HG02870 (cell line): Measurements from ENCODE around the gene REXO4.
"Not testable (repeated sequence)": the region's sequence is repeated elsewhere in the genome, so short reads cannot be mapped to it uniquely, and the experiment has no call there.

Experiments
- ATAC-seq: cut with Tn5 transposase; IDR thresholded peaks from one replicate; pipeline ENCODE4 v1.9.1; 2021; ENCODE audit warnings: mild to moderate bottlenecking, moderate library complexity; ENCODE audit not compliant: unreplicated experiment

REXO4 gene

GRCh38 chr9:133451865-133452264 is 34.1 kb upstream of the REXO4 start:
- ATAC-seq = not testable (repeated sequence)

DNA sequence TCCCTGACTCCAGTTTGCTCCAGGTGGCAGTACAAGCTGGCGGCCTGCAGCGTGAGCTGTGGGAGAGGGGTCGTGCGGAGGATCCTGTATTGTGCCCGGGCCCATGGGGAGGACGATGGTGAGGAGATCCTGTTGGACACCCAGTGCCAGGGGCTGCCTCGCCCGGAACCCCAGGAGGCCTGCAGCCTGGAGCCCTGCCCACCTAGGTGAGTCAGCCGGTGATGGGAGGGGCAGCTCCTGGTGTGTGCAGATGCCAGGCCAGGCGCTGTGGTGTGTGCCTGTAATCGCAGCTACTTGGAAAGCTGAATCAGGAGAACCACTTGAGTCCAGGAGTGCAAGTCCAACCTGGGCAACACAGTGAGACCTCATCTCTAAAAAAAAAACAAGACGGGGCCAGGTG is 31.9 kb upstream of the REXO4 start:
- no peak for ATAC-seq

DNA sequence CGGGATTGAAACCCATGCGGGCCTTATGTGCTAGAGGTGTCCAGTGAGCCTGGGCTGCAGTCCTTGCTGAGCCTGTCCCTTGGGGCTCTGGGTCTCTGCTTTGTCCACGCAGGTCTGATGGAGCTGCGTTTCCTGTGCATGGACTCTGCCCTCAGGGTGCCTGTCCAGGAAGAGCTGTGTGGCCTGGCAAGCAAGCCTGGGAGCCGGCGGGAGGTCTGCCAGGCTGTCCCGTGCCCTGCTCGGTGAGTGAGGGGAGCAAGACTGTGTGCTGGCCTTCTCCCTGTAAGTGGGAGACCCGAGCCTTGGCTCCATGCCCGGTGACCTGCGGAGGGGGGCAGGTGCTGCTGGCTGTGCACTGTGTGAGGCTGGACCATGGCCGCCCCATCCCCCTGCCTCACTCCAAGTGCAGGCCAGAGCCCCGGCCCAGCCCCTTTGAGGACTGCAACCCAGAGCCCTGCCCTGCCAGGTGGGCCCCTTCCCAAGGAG is 30.7 kb upstream of the REXO4 start:
- ATAC-seq = no peak

DNA sequence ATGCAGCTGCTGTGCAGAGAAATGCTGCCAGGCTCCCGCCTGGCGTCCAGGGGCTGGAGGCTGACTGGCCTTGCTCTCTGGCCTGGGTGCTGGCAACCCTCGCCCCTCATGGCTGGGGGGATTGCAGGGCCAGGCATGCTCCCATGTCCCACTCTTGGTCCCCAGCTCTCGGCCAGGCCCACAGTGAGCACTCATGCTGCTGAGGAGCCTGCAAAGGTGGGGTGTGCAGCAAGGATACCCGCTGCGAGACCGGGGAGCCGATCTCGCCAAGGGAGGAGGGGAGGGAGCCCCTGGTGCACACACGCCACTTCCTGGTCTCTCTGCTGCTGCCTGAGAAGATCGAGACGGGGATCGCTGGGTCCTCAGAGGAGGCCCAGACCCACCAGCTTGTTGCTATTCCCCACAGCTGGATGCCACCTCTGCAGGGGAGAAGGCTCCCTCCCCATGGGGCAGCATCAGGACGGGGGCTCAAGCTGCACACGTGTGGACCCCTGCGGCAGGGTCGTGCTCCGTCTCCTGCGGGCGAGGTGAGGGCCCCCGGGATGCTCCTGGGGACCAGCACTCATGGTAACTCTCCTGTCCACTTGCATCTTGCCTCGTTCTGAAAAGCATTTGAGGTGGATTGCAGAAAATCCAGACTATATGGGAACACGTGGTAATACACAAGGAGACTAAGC is 27.6 kb upstream of the REXO4 start:
- ATAC-seq = no peak

DNA sequence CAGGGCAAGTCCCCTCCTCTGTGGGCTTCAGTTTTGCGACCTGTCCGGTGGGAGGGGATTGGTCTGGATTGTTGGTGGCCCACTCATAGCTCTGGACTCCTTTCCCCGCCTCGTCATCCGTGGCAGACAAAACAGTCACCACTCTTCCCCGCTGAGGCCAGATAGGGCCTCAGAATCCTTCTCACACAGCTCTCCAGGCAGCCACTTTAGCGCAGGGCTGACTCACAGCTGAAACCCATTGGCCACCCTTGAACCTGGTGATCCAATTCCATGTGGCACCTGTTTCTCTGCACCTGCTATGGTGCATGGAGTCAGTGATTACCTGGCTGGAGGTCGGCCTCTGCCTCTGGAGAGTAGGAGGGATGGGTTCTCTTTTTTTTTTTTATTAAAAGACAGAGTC is 26.2 kb upstream of the REXO4 start:
- ATAC-seq = no peak

DNA sequence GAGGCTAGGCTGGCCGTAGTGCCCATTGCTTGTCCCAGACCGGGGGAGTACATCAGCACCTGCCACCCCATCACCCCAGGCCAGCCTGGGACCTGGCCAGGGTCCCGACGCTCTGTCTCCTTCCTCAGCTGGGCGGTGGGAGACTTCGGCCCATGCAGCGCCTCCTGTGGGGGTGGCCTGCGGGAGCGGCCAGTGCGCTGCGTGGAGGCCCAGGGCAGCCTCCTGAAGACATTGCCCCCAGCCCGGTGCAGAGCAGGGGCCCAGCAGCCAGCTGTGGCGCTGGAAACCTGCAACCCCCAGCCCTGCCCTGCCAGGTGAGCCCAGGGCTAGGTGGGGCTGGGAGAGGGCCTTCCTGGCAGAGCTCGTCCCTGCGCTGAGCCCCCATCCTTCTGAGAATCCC is 25.4 kb upstream of the REXO4 start:
- ATAC-seq = no peak

DNA sequence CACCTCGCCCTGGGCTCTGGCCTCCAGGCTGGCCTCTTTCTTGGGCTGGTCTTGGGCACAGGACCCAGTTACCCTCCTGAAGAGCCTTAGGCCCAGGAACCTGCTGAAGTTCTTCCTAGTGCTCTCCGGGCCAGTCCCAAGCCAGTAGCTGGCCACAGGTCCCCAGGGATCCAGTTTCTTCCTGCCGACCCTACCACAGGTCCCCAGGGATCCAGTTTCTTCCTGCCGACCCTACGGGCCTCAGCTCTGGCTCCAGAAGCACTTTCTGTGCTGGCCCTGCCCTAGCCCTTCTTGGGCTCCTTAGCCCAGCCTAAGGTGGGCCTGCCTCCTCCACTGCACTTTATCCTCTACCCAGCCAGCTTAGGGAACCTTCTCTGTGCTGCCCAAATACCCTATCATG is 23.8 kb upstream of the REXO4 start:
- no peak for ATAC-seq

- no peak for ATAC-seq
These were observed 23.1 kb upstream of the REXO4 start for GRCh38 chr9:133440874-133441273.

- no peak for ATAC-seq
These were observed 21.5 kb upstream of the REXO4 start for GRCh38 chr9:133439337-133439736.

DNA sequence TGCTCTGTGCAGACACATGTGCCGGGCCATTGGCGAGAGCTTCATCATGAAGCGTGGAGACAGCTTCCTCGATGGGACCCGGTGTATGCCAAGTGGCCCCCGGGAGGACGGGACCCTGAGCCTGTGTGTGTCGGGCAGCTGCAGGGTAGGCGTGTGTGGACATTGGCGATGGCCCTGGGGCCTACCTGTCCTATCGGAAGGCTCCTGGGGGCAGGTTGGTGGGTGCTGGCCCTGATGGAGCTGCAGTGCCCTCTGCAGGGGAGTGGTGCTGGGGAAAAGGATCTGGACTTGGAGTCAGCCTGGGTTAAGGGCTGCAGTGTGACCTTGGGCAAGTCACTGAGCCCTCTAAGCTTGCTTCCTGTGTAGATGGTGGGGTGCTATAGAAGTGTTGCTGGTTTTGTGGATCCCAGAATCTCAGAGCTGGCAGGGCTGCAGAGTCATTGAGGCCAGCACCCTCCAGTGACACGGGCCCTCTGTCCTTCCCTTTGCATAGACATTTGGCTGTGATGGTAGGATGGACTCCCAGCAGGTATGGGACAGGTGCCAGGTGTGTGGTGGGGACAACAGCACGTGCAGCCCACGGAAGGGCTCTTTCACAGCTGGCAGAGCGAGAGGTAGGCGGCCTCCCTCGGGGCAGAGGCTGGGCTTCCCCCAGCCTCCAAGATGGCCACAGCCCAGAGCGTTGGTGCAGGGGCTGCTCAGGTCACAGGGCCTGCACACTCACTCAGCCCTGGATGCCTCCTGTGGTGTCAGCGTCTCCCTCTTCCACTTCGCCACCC is 20.1 kb upstream of the REXO4 start:
- ATAC-seq = no peak

DNA sequence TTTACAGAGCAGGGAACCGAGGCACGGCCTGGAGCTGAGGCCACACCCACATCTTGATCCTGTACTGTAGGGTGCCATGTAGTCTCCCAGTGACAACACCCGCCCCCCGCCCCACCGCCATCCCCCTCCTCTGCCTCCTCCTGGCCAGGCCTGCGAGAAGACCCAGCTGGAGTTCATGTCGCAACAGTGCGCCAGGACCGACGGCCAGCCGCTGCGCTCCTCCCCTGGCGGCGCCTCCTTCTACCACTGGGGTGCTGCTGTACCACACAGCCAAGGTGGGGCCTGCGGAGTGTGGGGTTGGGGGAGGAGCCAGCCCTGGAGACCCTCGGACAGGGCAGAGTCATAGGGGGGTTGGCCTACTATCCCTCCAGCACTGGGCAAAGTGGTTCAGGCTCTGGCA is 18.9 kb upstream of the REXO4 start:
- ATAC-seq = no peak

DNA sequence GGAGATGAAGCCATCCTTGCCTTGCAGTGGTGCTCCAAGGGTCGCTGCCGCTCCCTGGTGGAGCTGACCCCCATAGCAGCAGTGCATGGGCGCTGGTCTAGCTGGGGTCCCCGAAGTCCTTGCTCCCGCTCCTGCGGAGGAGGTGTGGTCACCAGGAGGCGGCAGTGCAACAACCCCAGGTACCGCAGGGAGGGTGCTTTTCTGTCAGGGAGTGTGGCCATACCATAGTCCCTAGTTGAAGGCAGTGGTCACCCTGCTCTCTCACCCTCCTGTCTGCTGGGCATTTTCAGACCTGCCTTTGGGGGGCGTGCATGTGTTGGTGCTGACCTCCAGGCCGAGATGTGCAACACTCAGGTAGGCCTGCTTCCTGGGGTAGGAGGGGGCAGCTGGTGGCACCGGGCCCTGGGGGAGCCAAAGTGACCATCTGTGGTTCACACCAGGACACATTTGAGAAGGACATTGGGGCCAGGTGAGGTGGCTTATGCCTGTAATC is 15.6 kb upstream of the REXO4 start:
- ATAC-seq = no peak

DNA sequence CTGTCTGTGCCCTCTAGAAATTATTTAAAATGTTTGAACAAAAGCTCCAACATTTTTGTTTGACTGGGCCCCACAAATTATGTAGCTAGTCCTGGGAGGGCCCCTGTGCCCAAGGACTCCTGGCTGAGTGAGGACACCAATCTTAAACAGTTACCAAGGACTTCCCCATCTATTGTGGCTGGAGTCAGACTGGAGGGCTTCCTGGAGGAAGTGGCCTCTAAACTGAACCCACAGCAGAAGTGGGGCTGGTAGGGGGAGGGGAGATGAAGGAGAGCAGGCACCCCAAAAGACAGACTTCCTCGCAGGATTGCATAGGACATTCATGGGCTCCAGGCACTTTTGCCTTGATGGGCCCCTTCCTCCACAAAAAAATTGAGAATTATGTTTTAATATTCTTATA is 12.4 kb upstream of the REXO4 start:
- no peak for ATAC-seq

- no peak for ATAC-seq
These were observed 11.9 kb upstream of the REXO4 start for GRCh38 chr9:133429641-133430161.

DNA sequence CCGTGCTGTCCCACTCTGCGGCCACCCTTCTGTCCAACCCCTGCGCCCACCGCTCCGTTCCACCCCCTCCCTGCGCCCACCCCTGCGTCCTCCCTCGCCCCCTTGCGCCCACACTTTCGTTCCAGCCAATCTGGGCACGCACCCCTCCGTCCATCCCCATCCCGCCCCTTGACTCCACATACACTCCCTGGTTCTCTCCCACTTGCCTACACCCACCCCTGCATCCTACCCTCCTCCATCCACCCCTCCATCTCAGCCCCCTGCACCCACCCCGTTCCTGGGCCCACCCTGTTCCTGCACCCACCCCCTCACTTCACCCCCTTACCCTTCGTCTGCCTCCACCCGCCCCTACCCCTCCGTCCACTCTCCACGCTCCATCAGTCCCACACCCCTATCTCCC is 11.4 kb upstream of the REXO4 start:
- ATAC-seq = no peak

DNA sequence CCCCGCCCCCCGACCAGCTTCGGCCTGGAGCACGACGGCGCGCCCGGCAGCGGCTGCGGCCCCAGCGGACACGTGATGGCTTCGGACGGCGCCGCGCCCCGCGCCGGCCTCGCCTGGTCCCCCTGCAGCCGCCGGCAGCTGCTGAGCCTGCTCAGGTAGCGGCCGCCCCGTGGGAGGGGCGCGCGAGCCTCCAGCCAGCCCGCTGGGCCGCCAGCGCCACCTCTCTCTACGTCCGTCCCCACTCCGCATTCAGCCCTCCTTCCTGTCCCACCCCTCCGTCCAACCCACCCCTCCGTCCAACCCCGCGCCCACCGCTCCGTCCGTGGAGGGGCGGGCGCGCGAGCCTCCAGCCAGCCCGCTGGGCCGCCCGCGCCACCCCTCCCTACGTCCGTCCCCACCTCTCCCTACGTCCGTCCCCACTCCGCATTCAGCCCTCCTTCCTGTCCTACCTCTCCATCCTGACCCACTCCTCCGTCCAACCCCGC is 10.8 kb upstream of the REXO4 start:
- no peak for ATAC-seq

DNA sequence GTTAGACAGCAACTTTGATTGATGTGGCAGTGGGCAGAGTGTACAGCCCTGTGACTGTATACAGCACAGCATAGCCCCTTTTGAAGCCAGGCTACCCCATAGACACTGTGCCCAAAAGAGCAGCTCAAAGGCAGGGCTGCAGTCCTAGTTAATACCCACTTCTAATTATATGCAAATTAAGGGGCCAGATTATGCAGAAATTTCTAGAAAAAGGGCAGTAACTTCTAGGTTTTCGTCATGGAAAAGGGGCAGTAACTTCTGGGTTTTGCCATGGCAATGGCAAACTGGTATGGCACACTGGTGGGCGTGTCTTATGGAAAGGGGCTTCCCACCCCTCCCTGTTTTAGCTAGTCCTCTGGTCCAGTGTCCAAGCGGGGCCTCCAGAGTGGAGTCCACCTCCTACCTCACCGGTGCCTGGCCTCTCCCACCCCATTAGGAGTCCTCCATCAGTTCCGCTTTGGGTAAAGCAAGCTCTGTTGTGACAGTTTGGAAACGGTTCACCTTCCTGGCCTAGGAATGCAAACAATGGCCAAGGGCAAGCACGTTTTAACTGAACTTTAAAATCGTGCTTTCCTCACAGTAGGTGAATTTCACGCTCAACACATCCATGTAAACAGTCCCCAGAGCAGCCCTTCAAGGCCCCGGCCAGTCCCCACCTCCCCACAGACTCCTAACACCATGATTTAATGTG is 10.0 kb upstream of the REXO4 start:
- ATAC-seq = no peak

GRCh38 chr9:133426011-133426410 is 8.2 kb upstream of the REXO4 start:
- ATAC-seq = no peak

- no peak for ATAC-seq
These were observed 7.3 kb upstream of the REXO4 start for GRCh38 chr9:133425049-133425632.

DNA sequence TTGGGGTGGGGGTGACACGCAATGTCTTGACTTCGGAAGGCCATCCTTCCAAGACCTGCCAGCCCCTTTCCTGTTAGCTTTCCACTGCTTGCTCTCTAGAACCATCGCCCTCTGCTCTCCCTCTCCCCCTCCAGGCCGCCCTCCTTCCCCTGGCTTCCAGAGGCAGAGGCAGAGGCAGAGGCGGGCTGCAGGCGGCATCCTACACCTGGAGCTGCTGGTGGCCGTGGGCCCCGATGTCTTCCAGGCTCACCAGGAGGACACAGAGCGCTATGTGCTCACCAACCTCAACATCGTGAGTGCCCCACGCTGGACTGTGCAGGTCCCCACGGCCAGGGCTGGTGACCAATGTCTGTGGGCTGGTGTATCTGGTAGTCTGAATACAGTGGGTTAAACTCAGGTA is 6.4 kb upstream of the REXO4 start:
- ATAC-seq = no peak

DNA sequence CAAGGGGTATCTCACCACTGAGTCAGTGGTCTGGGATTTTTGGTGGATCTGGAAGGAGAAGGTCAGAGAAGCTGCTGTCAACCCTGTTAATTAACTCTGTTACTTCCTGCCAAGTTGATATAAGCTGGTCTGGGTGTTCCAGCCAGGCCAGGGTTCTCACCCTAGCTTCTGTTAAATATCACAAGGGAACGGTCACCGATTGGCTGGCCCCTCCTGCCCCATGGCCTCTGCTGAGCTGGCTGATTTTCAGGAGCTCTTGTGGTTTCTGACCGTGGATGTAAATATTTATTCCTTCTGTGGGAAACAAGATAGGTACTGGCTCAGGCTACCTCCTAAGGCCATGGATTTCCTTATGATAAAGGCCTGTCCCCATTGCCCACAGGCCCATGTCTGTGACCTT is 5.4 kb upstream of the REXO4 start:
- ATAC-seq = no peak
